SK-N-SH (cell line): ENCODE results near the gene IER2. TPM values are rescaled to one million over a fixed set of nuclear protein-coding genes. Genes with fewer than 3 reads are reported as not detected.

Experiments used
- CTCF ChIA-PET: fragments of 300-600, 350-600 bp; formaldehyde crosslinking; extraction: SDS; loops from one replicate; lab custom pipeline; 2021; lab: Yijun Ruan, JAX
- POLR2A ChIA-PET: fragments of 350-600 bp; sonication (Branson Sonifier 250); formaldehyde crosslinking; extraction: SDS; loops from one replicate; lab custom pipeline; 2020; ENCODE audit warnings: antibody characterized with exemption, inconsistent platforms; lab: Yijun Ruan, JAX
- DNase-seq: peaks from one replicate; pipeline ENCODE4 v3.0.0; 2012
- H2AFZ ChIP-seq: fragments of 200-600 bp; sonication (generic); 2 replicates; pipeline ENCODE4 v1.8.1; 2016; ENCODE audit warnings: antibody characterized with exemption, mild to moderate bottlenecking, low read depth
- H3F3A ChIP-seq: fragments of 200-600 bp; sonication (generic); replicated peaks from 2 replicates; pipeline ENCODE3; 2016; ENCODE audit warnings: antibody characterized with exemption, mild to moderate bottlenecking; ENCODE audit not compliant: insufficient read depth
- H3K27ac ChIP-seq, 2 experiments: fragments of 200-500 bp in 1 of 2; fragments of 200-600 bp in 1 of 2; sonication (Bioruptor generic) in 1 of 2; sonication (generic), shearing (Covaris generic) in 1 of 2; 2 replicates each; pipeline versions ENCODE4 v1.5.1 to v1.6.1; 2014 to 2016; ENCODE audit warnings: low read depth in 2 of 2, inconsistent platforms in 1 of 2, low read length in 1 of 2, mild to moderate bottlenecking in 1 of 2, mixed read lengths in 1 of 2
- H3K27me3 ChIP-seq: fragments of 200-600 bp; sonication (generic), shearing (Covaris generic); 2 replicates; pipeline ENCODE4 v1.6.1; 2016; ENCODE audit warnings: mixed run types; ENCODE audit not compliant: insufficient read depth
- H3K36me3 ChIP-seq, 2 experiments: fragments of 200-500 bp in 1 of 2; fragments of 200-600 bp in 1 of 2; sonication (Bioruptor generic) in 1 of 2; sonication (generic) in 1 of 2; replicated peaks in 1 of 2; 2 replicates each; pipeline versions ENCODE3 to v1.5.1; 2014 to 2016; ENCODE audit warnings: low read length in 1 of 2, mild to moderate bottlenecking in 1 of 2; ENCODE audit not compliant: insufficient read depth in 2 of 2, control insufficient read depth in 1 of 2
- H3K4me1 ChIP-seq, 2 experiments: fragments of 200-500 bp in 1 of 2; fragments of 200-600 bp in 1 of 2; sonication (Bioruptor generic) in 1 of 2; sonication (generic), shearing (Covaris generic) in 1 of 2; 2 replicates each; pipeline versions ENCODE4 v1.5.1 to v1.6.1; 2014 to 2016; ENCODE audit warnings: low read depth in 1 of 2, low read length in 1 of 2, mixed run types in 1 of 2; ENCODE audit not compliant: insufficient read depth in 2 of 2, control insufficient read depth in 1 of 2
- H3K4me2 ChIP-seq: fragments of 200-600 bp; sonication (generic), shearing (Covaris generic); 2 replicates; pipeline ENCODE4 v1.6.1; 2017; ENCODE audit warnings: mixed run types
- H3K4me3 ChIP-seq, 2 experiments: fragments of 200-500 bp in 1 of 2; fragments of 200-600 bp in 1 of 2; sonication (Bioruptor generic) in 1 of 2; sonication (generic), shearing (Covaris generic) in 1 of 2; 2 replicates each; pipeline versions ENCODE4 v1.5.1 to v1.8.1; 2014 to 2016; ENCODE audit warnings: low read depth in 2 of 2, inconsistent platforms in 1 of 2, low read length in 1 of 2, mild to moderate bottlenecking in 1 of 2, mixed read lengths in 1 of 2, moderate library complexity in 1 of 2
- H3K79me2 ChIP-seq: fragments of 200-600 bp; sonication (generic); 2 replicates; pipeline ENCODE4 v1.8.1; 2017; ENCODE audit warnings: mild to moderate bottlenecking; ENCODE audit not compliant: insufficient read depth
- H3K9ac ChIP-seq: fragments of 200-600 bp; sonication (generic); 2 replicates; pipeline ENCODE4 v1.6.1; 2017; ENCODE audit warnings: mixed run types
- H3K9me2 ChIP-seq: fragments of 200-600 bp; sonication (generic); 2 replicates; pipeline ENCODE4 v1.6.1; 2017; ENCODE audit warnings: mixed run types
- H3K9me3 ChIP-seq: fragments of 200-600 bp; sonication (generic); 2 replicates; pipeline ENCODE4 v1.6.1; 2017; ENCODE audit warnings: mixed run types, mild to moderate bottlenecking, moderate library complexity
- H4K20me1 ChIP-seq: fragments of 200-600 bp; sonication (generic); 2 replicates; pipeline ENCODE4 v1.6.1; 2017; ENCODE audit warnings: mild to moderate bottlenecking, mixed run types; ENCODE audit not compliant: insufficient read depth
- ELF1 ChIP-seq: IDR thresholded peaks from 2 replicates; pipeline ENCODE4 v1.4.0; 2012
- EZH2phosphoT487 ChIP-seq: fragments of 200-600 bp; sonication (generic); IDR thresholded peaks from 2 replicates; pipeline ENCODE4 v1.6.1; 2017; ENCODE audit warnings: low read depth, mixed run types, mild to moderate bottlenecking, antibody characterized with exemption, moderate library complexity, borderline replicate concordance
- FOSL2 ChIP-seq: IDR thresholded peaks from 2 replicates; pipeline ENCODE4 v1.4.0; 2012; ENCODE audit warnings: low read depth, mild to moderate bottlenecking, moderate library complexity, borderline replicate concordance
- FOXM1 ChIP-seq: IDR thresholded peaks from 2 replicates; pipeline ENCODE4 v1.4.0; 2012; ENCODE audit warnings: low read depth, mild to moderate bottlenecking
- JUND ChIP-seq: IDR thresholded peaks from 2 replicates; pipeline ENCODE4 v1.4.0; 2012
- MAX ChIP-seq: IDR thresholded peaks from 2 replicates; pipeline ENCODE4 v1.4.0; 2012; ENCODE audit warnings: low read depth
- MXI1 ChIP-seq: IDR thresholded peaks from 2 replicates; pipeline ENCODE4 v1.6.1; 2012; ENCODE audit warnings: mild to moderate bottlenecking, low read depth, low read length, improper control_type of control experiment
- NFIC ChIP-seq: IDR thresholded peaks from 2 replicates; pipeline ENCODE4 v1.4.0; 2012; ENCODE audit warnings: borderline replicate concordance
- NRF1 ChIP-seq: IDR thresholded peaks from 2 replicates; pipeline ENCODE4 v1.6.1; 2012; ENCODE audit warnings: low read depth, mild to moderate bottlenecking, low read length
- PBX3 ChIP-seq: IDR thresholded peaks from 2 replicates; pipeline ENCODE4; 2012
- POLR2AphosphoS5 ChIP-seq: IDR thresholded peaks from 2 replicates; pipeline ENCODE4 v1.6.1; 2012; ENCODE audit warnings: low read depth, low read length
- RAD21 ChIP-seq: IDR thresholded peaks from 2 replicates; pipeline ENCODE4 v1.6.1; 2012; ENCODE audit warnings: mild to moderate bottlenecking, low read length
- RCOR1 ChIP-seq: fragments of 150-350 bp; IDR thresholded peaks from 2 replicates; pipeline ENCODE4 v1.6.1; 2017; ENCODE audit warnings: antibody characterized with exemption, low read length
- REST ChIP-seq: IDR thresholded peaks from 2 replicates; pipeline ENCODE4 v1.6.1; 2012; ENCODE audit warnings: mild to moderate bottlenecking, low read depth, low read length, moderate library complexity
- RFX5 ChIP-seq: IDR thresholded peaks from 2 replicates; pipeline ENCODE4 v1.6.1; 2012; ENCODE audit warnings: mild to moderate bottlenecking, improper control_type of control experiment, low read length
- RXRA ChIP-seq: IDR thresholded peaks from 2 replicates; pipeline ENCODE4 v1.4.0; 2012; ENCODE audit warnings: low read depth, mild to moderate bottlenecking, borderline replicate concordance
- SIN3A ChIP-seq: IDR thresholded peaks from 2 replicates; pipeline ENCODE4 v1.6.1; 2012; ENCODE audit warnings: low read depth, mild to moderate bottlenecking, low read length, moderate library complexity, borderline replicate concordance
- TCF12 ChIP-seq: IDR thresholded peaks from 2 replicates; pipeline ENCODE4 v1.4.0; 2012
- USF1 ChIP-seq: IDR thresholded peaks from 2 replicates; pipeline ENCODE4 v1.4.0; 2012; ENCODE audit warnings: low read depth, borderline replicate concordance
- YY1 ChIP-seq: IDR thresholded peaks from 2 replicates; pipeline ENCODE4 v1.4.0; 2012; ENCODE audit warnings: low read depth, mild to moderate bottlenecking
- ZBTB33 ChIP-seq: IDR thresholded peaks from 2 replicates; pipeline ENCODE4 v1.4.0; 2012; ENCODE audit warnings: low read depth, borderline replicate concordance
- WGBS: methylation state at CpG from one replicate; pipeline ENCODE4 v1.1.6; 2017; ENCODE audit warnings: low lambda C conversion rate; 5-methylcytosine and 5-hydroxymethylcytosine counted together
- polyA plus RNA-seq, 3 experiments: library from polyadenylated mRNA; depleted of rRNA; stranded (reverse); fragments of >200 nt; gene quantifications; 2 replicates each; pipeline ENCODE4 v1.2.3, GENCODE V29; 2012

The IER2 gene
- polyA plus RNA-seq, 1 of the 3 experiments (the other 2 are of a cell fraction) = 115 TPM

GRCh38 chr19:13153569-13154240 lies 3.5 kb downstream of the IER2 start:
- WGBS = 0% methylated on average over 20 of the region's 69 CpGs
- no peak for DNase-seq
- H3K27me3 ChIP-seq = no peaks in the 10 kb centered on the region
- H2AFZ ChIP-seq = no peak overlapping the region
- peaks cover 4 to 22% of the 10 kb centered on the region in 2 experiments; a peak in 1 of 4 replicates for H3K4me1 ChIP-seq
- peaks cover 0 to 19% of the 10 kb centered on the region in 2 experiments for H3K36me3 ChIP-seq
- peaks cover 54% of the 10 kb centered on the region for H3K79me2 ChIP-seq
- peak overlapping the region; percentile 93 for H3K9ac ChIP-seq
- H3K9me3 ChIP-seq = no peaks in the 10 kb centered on the region
- ChIA-PET POLR2A (interaction anchor here (0.5 to 2.8 kb wide), 11 partner anchors 9 to 921 kb away, joined by 3 to 73 read pairs (median 7); partner anchors contain the start of genes DAND5, GCDH and NACC1), CTCF (interaction anchor here (1.0 to 2.2 kb wide), 4 partner anchors 10 to 188 kb away, joined by 3 to 11 read pairs (median 5); no protein-coding TSS in a partner anchor)
- TF ChIP-seq JUND (no peak), MAX (no peak), RFX5 (no peak), PBX3 (no peak), REST (no peak), EZH2phosphoT487 (no peak), ELF1 (0 out of 2 replicates have a peak, but pooled peaks have one; percentile 7), RCOR1 (no peak), FOSL2 (no peak), TCF12 (no peak), NFIC (no peak), FOXM1 (no peak), POLR2AphosphoS5 (no peak), MXI1 (no peak; the same call in none of the 2 replicates), USF1 (no peak), ZBTB33 (0 out of 2 replicates have a peak, but pooled peaks have one; percentile 10), RAD21 (no peak), RXRA (0 out of 2 replicates have a peak, but pooled peaks have one; percentile 5), NRF1 (no peak), SIN3A (no peak), YY1 (no peak)
- H3F3A ChIP-seq = peaks cover 40% of the 10 kb centered on the region
- peak overlapping the region; percentile 76 to 90 for H3K4me3 ChIP-seq
- H4K20me1 ChIP-seq = peaks cover 25% of the 10 kb centered on the region
- peak overlapping the region; percentile 98 to 99 for H3K27ac ChIP-seq
- no peaks in the 10 kb centered on the region for H3K9me2 ChIP-seq
- H3K4me2 ChIP-seq = peak overlapping the region; percentile 98
